Thoracic aorta (tissue), 2 donors: ENCODE measurements around the gene FHL1. TPM values are rescaled to one million over a fixed set of nuclear protein-coding genes. Genes with fewer than 3 reads are reported as not detected.

Experiments used
- ATAC-seq: fragments of 150-250 bp; one replicate; pipeline ENCODE4 v1.8.0; 2017; ENCODE audit warnings: low read depth; ENCODE audit not compliant: insufficient number of reproducible peaks, low FRiP score
- DNase-seq: peaks from one replicate; pipeline ENCODE4 v3.0.0-alpha.2; 2020; ENCODE audit warnings: low spot score
- H3K27ac ChIP-seq, 2 donors: fragments of 200-600 bp; sonication (generic); 1 replicate in 1 of 2; 2 replicates in 1 of 2; pipeline ENCODE4 v1.5.1; 2016; ENCODE audit warnings: mild to moderate bottlenecking in 2 of 2, moderate library complexity in 2 of 2
- H3K27me3 ChIP-seq: fragments of 200-600 bp; sonication (generic); replicated peaks from 2 replicates; pipeline ENCODE4 v1.6.0; 2016; ENCODE audit warnings: mild to moderate bottlenecking; ENCODE audit not compliant: insufficient read depth
- H3K36me3 ChIP-seq: fragments of 200-600 bp; sonication (generic); one replicate; pipeline ENCODE4 v1.5.1; 2016
- H3K4me1 ChIP-seq, 2 donors: fragments of 200-600 bp; sonication (generic); 1 replicate in 1 of 2; 2 replicates in 1 of 2; pipeline versions ENCODE4 v1.5.1 to v1.6.0; 2016; ENCODE audit warnings: low read depth in 2 of 2, mild to moderate bottlenecking in 1 of 2; ENCODE audit not compliant: control insufficient read depth in 1 of 2
- H3K4me3 ChIP-seq: fragments of 200-600 bp; sonication (generic); 2 replicates; pipeline ENCODE4 v1.5.1; 2016; ENCODE audit warnings: mild to moderate bottlenecking
- H3K9me3 ChIP-seq: fragments of 200-600 bp; sonication (generic); 2 replicates; pipeline ENCODE4 v1.5.1; 2016
- CTCF ChIP-seq: fragments of 200-600 bp; sonication (generic); IDR thresholded peaks from one replicate; pipeline ENCODE4 v1.5.1; 2019; ENCODE audit warnings: antibody characterized with exemption
- total RNA-seq, 2 donors: library from RNA; depleted of rRNA; stranded (reverse); fragments of >200 nt; gene quantifications; one replicate each; pipeline versions ENCODE4 v1.1.0 to v1.2.3, GENCODE V29; 2016

The FHL1 gene
- total RNA-seq, 2 donors from 2014 or later, result 1,134 to 3,147 TPM

- Histone ChIP-seq H3K27ac (peak overlapping the region; percentile 22 to 67), H3K4me1 (peaks cover 15 to 71% of the 10 kb centered on the region in 2 donors), H3K9me3 (no peaks in the 10 kb centered on the region), H3K27me3 (no peaks in the 10 kb centered on the region), H3K36me3 (no peaks in the 10 kb centered on the region), H3K4me3 (peak overlapping the region; percentile 16)
- no peak for TF ChIP-seq CTCF
- ATAC-seq (no peak), DNase-seq (no peak)
Measured at GRCh38 chrX:136183917-136184316, 36.6 kb downstream of the FHL1 start.

- Histone ChIP-seq H3K4me3 (peak overlapping the region; percentile 33), H3K36me3 (no peaks in the 10 kb centered on the region), H3K9me3 (no peaks in the 10 kb centered on the region), H3K4me1 (peaks cover 20 to 73% of the 10 kb centered on the region in 2 donors), H3K27ac (peak overlapping the region; percentile 68 to 73), H3K27me3 (no peaks in the 10 kb centered on the region)
- ATAC-seq (peak; percentile 36), DNase-seq (no peak)
- TF ChIP-seq CTCF, result no peak
Measured at GRCh38 chrX:136185401-136186022, 38.2 kb downstream of the FHL1 start.

- H3K4me1 ChIP-seq, result peaks cover 25 to 75% of the 10 kb centered on the region in 2 donors
- peak overlapping the region; percentile 68 to 73 for H3K27ac ChIP-seq
- no peaks in the 10 kb centered on the region for H3K9me3 ChIP-seq
- ATAC-seq (no peak), DNase-seq (no peak)
- H3K27me3 ChIP-seq, result no peaks in the 10 kb centered on the region
- no peaks in the 10 kb centered on the region for H3K36me3 ChIP-seq
- no peak for TF ChIP-seq CTCF
- peak overlapping the region; percentile 33 for H3K4me3 ChIP-seq
Measured at GRCh38 chrX:136186023-136186413, 38.7 kb downstream of the FHL1 start.

GRCh38 chrX:136189222-136189621 lies 41.9 kb downstream of the FHL1 start:
- H3K27ac ChIP-seq, result peak overlapping the region; percentile 56 to 82
- peaks cover 37 to 79% of the 10 kb centered on the region in 2 donors for H3K4me1 ChIP-seq
- no peaks in the 10 kb centered on the region for H3K27me3 ChIP-seq
- ATAC-seq (no peak), DNase-seq (no peak)
- no peaks in the 10 kb centered on the region for H3K9me3 ChIP-seq
- no peak overlapping the region for H3K4me3 ChIP-seq
- no peak for TF ChIP-seq CTCF
- no peaks in the 10 kb centered on the region for H3K36me3 ChIP-seq

- Histone ChIP-seq H3K4me1 (peaks cover 40 to 86% of the 10 kb centered on the region in 2 donors), H3K36me3 (no peaks in the 10 kb centered on the region), H3K27me3 (no peaks in the 10 kb centered on the region), H3K4me3 (no peak overlapping the region), H3K27ac (peak overlapping the region in 1 of 2 donors; percentile 82), H3K9me3 (no peaks in the 10 kb centered on the region)
- DNase-seq (no peak), ATAC-seq (no peak)
- TF ChIP-seq CTCF, result no peak
Measured at GRCh38 chrX:136190038-136190713, 42.8 kb downstream of the FHL1 start.
